Vagina (tissue), 2 donors: ENCODE measurements around the gene PC. TPM values are rescaled to one million over a fixed set of nuclear protein-coding genes. Genes with fewer than 3 reads are reported as not detected.

Experiments used
- DNase-seq, 2 donors: peaks; one replicate each; pipeline ENCODE4 v3.0.0-alpha.2; 2017; ENCODE audit errors: extremely low spot score in 2 of 2
- H3K27ac ChIP-seq: fragments of 200-600 bp; sonication (generic); one replicate; pipeline ENCODE4 v1.5.1; 2019
- H3K27me3 ChIP-seq: fragments of 200-600 bp; sonication (generic); one replicate; pipeline ENCODE4 v1.5.1; 2019
- H3K36me3 ChIP-seq, 2 donors: fragments of 200-600 bp; sonication (generic); one replicate each; pipeline ENCODE4 v1.5.1; 2017 to 2019
- H3K4me1 ChIP-seq: fragments of 200-600 bp; sonication (generic); one replicate; pipeline ENCODE4 v1.5.1; 2019
- H3K4me3 ChIP-seq, 2 donors: fragments of 200-600 bp; sonication (generic); 1 replicate in 1 of 2; 2 replicates in 1 of 2; pipeline ENCODE4 v1.5.1; 2016 to 2019
- H3K9me3 ChIP-seq: fragments of 200-600 bp; sonication (generic); one replicate; pipeline ENCODE4 v1.5.1; 2019
- CTCF ChIP-seq, 3 experiments: fragments of 450-650 bp in 2 of 3; fragments of 200-600 bp in 1 of 3; sonication (generic) in 1 of 3; IDR thresholded peaks; one replicate each; pipeline ENCODE4 v1.5.1; 2017 to 2019; ENCODE audit warnings: antibody characterized with exemption in 3 of 3, mild to moderate bottlenecking in 2 of 3, moderate library complexity in 2 of 3
- POLR2A ChIP-seq, 2 donors: fragments of 450-650 bp; IDR thresholded peaks; one replicate each; pipeline ENCODE4 v1.6.1; 2017; ENCODE audit warnings: antibody characterized with exemption in 2 of 2, mild to moderate bottlenecking in 2 of 2, moderate library complexity in 2 of 2
- POLR2AphosphoS5 ChIP-seq, 2 donors: sonication (generic); formaldehyde crosslinking; IDR thresholded peaks; one replicate each; pipeline ENCODE4 v1.9.0; 2017; ENCODE audit warnings: antibody characterized with exemption in 2 of 2, mild to moderate bottlenecking in 2 of 2, low read depth in 1 of 2; ENCODE audit not compliant: insufficient read depth in 1 of 2
- intact Hi-C: fragments of 100-400 bp; cut with DNase I; formaldehyde crosslinking; loops from one replicate; pipeline ENCODE4 v1.15.1; 2023
- total RNA-seq: library from RNA; depleted of rRNA; stranded (reverse); fragments of >200 nt; gene quantifications from one replicate; pipeline ENCODE4 v1.2.3, GENCODE V29; 2016

The PC gene
- total RNA-seq, 1 donor from 2014 or later: 34.1 TPM

DNA sequence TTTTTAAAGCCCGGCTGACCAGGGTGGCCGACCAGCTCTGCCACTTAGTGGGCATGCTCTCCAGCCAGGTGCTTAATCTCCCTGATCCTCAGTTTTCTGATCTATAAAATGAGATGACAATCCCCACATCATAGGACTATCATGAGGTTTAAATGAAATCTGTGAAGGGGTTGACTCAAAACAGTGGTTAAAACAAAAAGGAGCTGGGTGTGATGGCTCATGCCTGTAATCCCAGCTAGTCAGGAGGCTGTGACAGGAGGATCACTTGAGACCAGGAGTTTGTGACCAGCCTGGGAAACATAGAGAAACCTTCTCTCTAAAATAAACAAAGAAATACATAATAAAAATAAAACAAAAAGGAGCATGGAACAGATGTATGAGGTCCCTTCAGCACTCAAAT, 13.3 kb upstream of the PC start:
- TF ChIP-seq POLR2AphosphoS5 (IDR thresholded peaks at IDR 0.05; ENCODE audit: insufficient read depth in 1 of 2, low read depth in 1 of 2) (no peak), CTCF (IDR thresholded peaks at IDR 0.05) (no peak), POLR2A (IDR thresholded peaks at IDR 0.05) (no peak)
- intact Hi-C loops: no loop called here
- Histone ChIP-seq H3K9me3 (no peaks in the 10 kb centered on the region), H3K27me3 (no peaks in the 10 kb centered on the region), H3K4me1 (peaks cover 23% of the 10 kb centered on the region), H3K27ac (peak overlapping the region; percentile 90), H3K4me3 (no peak overlapping the region), H3K36me3 (no peaks in the 10 kb centered on the region)
- no peak for DNase-seq

DNA sequence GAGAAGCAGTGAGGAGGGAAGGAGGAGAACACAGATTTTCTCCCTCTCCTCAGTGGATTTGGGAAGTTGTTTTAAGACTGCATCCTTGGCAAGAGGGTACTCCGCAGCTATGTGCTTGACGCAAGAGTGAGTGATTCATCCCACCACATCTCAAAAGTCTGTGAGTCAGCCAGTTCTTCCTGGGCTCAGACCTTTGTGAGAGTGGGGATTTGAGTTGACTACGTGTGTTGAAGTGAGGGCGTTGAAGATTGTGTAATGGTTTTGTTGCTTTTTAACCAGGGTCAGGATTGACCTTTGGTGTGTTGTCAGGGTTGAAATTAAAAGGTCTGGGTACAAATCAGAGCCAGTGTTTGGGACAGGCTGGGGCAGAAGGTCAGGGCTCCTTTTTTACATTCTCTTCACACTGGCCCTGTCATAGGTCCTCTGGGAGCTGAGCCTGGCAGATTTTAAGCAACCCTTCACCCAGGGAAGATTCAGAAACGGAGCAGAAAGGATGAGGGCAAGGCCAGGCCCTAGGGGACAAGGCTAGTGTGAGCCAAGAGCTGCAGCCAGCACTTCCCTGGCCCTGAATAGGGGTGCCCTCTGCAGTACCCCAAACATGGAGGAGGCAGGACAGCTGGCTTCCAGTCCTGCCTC, 12.7 kb upstream of the PC start:
- Histone ChIP-seq H3K4me1 (peaks cover 23% of the 10 kb centered on the region), H3K27me3 (no peaks in the 10 kb centered on the region), H3K36me3 (no peaks in the 10 kb centered on the region), H3K9me3 (no peaks in the 10 kb centered on the region), H3K4me3 (no peak overlapping the region), H3K27ac (peak overlapping the region; percentile 90)
- peak; percentile 56 to 95 for TF ChIP-seq POLR2AphosphoS5 (IDR thresholded peaks at IDR 0.05; ENCODE audit: insufficient read depth in 1 of 2, low read depth in 1 of 2)
- TF ChIP-seq CTCF (IDR thresholded peaks at IDR 0.05): no peak
- DNase-seq: peak in 1 of 2 donors; percentile 96
- intact Hi-C loops: no loop called here

GRCh38 chr11:66970371-66970806, 12.2 kb upstream of the PC start:
- Histone ChIP-seq H3K27ac (peak overlapping the region; percentile 90), H3K4me3 (no peak overlapping the region), H3K4me1 (peaks cover 23% of the 10 kb centered on the region), H3K36me3 (no peaks in the 10 kb centered on the region), H3K9me3 (no peaks in the 10 kb centered on the region), H3K27me3 (no peaks in the 10 kb centered on the region)
- intact Hi-C loops: no loop called here
- DNase-seq: no peak
- TF ChIP-seq POLR2A (IDR thresholded peaks at IDR 0.05) (no peak), POLR2AphosphoS5 (IDR thresholded peaks at IDR 0.05; ENCODE audit: insufficient read depth in 1 of 2, low read depth in 1 of 2) (no peak), CTCF (IDR thresholded peaks at IDR 0.05) (no peak)

- no peak for DNase-seq
- no peak overlapping the region for H3K4me3 ChIP-seq
- H3K36me3 ChIP-seq: no peaks in the 10 kb centered on the region
- peaks cover 23% of the 10 kb centered on the region for H3K4me1 ChIP-seq
- no peaks in the 10 kb centered on the region for H3K9me3 ChIP-seq
- intact Hi-C loops: no loop called here
- TF ChIP-seq CTCF (IDR thresholded peaks at IDR 0.05) (no peak), POLR2A (IDR thresholded peaks at IDR 0.05) (no peak), POLR2AphosphoS5 (IDR thresholded peaks at IDR 0.05; ENCODE audit: insufficient read depth in 1 of 2, low read depth in 1 of 2) (no peak)
- no peaks in the 10 kb centered on the region for H3K27me3 ChIP-seq
- peak overlapping the region; percentile 90 for H3K27ac ChIP-seq
These were observed 11.5 kb upstream of the PC start for GRCh38 chr11:66969584-66970225.
